Measurements from ENCODE around the gene LMAN2L. TPM values are rescaled to one million over a fixed set of nuclear protein-coding genes. Genes with fewer than 3 reads are reported as not detected.

LMAN2L gene
- total RNA-seq, 1 donor from 2014 or later: 13.0 TPM

DNA sequence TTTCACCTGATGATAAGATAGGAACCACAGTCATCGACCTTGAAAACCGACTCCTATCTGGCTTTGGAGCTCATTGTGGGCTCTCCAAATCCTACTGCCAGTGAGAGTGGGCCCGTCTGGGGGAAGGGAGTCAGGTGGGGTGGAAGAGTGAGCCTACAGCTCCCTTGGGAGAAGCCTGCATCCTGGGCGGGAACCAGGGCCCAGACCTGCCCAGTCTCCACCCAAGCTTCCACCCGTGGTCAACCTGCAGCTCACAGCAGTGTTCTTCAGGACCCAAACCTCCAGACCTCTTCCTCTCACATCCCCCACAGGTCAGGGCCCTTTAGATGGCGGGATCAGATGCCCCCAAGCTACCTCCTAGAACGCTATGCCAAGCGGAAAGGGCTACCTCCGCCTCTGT is 40.2 kb downstream of the LMAN2L start:
- TF ChIP-seq CTCF (conservative IDR thresholded peaks at IDR 0.05; ENCODE audit: low read depth, low read length): no peak
- DNase-seq (ENCODE audit: low read depth): no peak
- no peak overlapping the region for H3K4me3 ChIP-seq (ENCODE audit: low read depth, low read length)

- no peak overlapping the region for H3K4me3 ChIP-seq (ENCODE audit: low read depth, low read length)
- TF ChIP-seq CTCF (conservative IDR thresholded peaks at IDR 0.05; ENCODE audit: low read depth, low read length): no peak
- DNase-seq (ENCODE audit: low read depth): no peak
Measured at GRCh38 chr2:96699021-96699420, 40.8 kb downstream of the LMAN2L start.

DNA sequence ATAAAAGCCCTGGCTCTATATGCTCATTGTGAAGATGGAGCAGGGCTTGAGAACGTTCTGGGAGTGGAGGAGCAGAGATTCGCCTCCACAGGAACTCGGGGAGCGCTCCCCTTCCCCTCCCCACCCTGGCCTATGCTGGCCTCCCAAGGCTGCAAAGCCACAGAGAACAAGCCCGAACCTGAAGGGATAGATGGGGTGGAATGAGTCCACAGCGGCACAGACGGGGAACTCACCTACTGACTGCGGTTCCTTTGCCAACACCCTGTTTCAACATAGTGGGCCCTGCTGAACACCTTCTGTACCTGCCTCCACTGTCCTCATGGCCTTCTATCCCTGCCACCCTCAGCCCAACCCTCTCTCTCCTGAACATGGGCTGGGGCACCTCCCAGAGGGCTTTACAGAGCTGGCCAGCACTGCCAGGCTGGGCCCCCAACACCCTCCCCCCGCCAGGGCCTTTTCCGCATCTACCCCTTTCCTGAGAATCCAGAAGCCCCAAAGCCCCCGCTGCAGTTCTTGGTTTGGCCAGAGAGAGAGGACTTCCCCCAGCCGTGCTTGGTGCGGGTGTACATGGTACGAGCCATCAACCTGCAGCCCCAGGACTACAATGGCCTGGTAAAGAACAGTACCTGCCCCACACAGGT is 41.5 kb downstream of the LMAN2L start:
- TF ChIP-seq CTCF (conservative IDR thresholded peaks at IDR 0.05; ENCODE audit: low read depth, low read length): no peak
- DNase-seq (ENCODE audit: low read depth): no peak
- H3K4me3 ChIP-seq (ENCODE audit: low read depth, low read length): no peak overlapping the region

- H3K4me3 ChIP-seq (ENCODE audit: low read depth, low read length): no peak overlapping the region
- DNase-seq (ENCODE audit: low read depth): no peak
- no peak for TF ChIP-seq CTCF (conservative IDR thresholded peaks at IDR 0.05; ENCODE audit: low read depth, low read length)
Measured at GRCh38 chr2:96697476-96697875, 42.4 kb downstream of the LMAN2L start.

DNA sequence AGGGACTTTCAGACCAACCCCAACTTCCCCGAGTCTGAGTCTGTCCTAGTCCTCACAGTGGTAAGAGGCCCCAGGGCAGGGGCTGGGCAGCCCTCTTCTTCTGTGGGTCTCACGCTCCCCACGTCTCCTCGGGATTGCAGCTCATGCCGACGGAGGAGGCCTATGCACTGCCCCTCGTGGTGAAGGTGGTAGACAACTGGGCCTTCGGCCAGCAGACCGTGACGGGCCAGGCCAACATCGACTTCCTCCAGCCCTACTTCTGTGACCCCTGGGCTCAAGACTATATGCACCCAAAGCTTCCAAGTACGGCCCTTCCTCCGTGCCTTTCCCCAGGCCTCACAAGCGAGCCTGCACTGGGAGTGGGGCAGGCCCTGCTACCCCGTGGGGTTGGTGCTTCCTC is 44.3 kb downstream of the LMAN2L start:
- H3K4me3 ChIP-seq (ENCODE audit: low read depth, low read length): no peak overlapping the region
- no peak for TF ChIP-seq CTCF (conservative IDR thresholded peaks at IDR 0.05; ENCODE audit: low read depth, low read length)
- no peak for DNase-seq (ENCODE audit: low read depth)

DNA sequence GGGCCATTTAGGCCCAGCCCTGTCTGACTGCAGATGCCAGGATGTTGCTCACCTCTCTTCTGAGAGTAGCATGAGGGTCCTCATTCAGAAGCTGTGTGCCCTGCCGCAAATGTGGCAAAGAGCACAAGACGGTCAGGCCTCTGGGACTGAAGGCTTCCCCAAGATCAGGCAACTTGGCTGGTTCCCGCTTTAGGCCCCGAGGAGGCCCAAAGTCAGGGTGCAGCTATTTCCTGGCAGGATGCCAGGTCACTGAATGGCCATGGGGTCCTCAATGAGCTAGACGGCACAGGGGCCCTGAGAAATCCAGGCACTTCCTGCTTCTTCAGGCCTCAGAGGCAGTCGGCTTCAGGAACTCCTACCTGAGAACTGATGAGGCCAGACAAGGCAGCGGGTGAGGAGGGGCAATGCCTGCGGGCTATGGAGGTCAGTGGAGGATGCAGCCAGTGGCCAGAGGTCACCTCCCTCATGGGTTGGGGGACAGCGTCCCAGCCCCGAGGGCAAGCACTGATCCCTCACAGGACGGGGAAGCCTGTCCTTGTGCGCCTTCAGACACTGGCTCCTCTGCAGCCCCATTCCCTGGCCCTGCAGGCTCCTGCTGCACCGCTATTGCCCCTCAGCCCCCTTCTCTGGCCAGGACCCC is 44.9 kb downstream of the LMAN2L start:
- no peak overlapping the region for H3K4me3 ChIP-seq (ENCODE audit: low read depth, low read length)
- no peak for TF ChIP-seq CTCF (conservative IDR thresholded peaks at IDR 0.05; ENCODE audit: low read depth, low read length)

DNA sequence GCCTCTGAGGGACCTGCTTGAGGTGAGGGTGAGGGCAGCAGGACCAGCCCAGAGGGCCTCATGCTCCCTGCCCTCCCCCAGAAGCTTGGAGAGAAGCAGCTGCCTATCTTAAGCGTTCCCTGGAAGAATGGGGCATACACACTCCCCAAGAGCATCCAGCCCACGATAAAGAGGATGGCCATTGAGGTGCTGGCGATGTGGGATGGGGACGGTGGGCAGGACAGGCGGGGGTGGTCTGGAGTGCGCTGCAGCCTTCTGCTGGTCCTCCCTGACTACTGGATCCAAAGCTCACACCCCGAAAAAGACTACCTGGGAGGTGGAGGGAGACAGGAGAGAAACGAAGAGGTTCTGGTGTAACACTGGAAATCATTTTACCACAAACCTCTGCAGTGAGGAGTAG is 45.6 kb downstream of the LMAN2L start:
- TF ChIP-seq CTCF (conservative IDR thresholded peaks at IDR 0.05; ENCODE audit: low read depth, low read length): no peak
- no peak overlapping the region for H3K4me3 ChIP-seq (ENCODE audit: low read depth, low read length)
- DNase-seq (ENCODE audit: low read depth): no peak

More for the DNA sequence above, 44.9 kb downstream of the LMAN2L start:
- no peak for DNase-seq (ENCODE audit: low read depth)
